HAP-1 (cell line): ENCODE results near the gene TSPEAR.

Experiments used
- DNase-seq, 2 experiments: peaks; one replicate each; pipeline ENCODE4 v3.0.0-alpha.2; 2016 to 2020; ENCODE audit warnings: low spot score in 2 of 2
- H3K27me3 ChIP-seq: fragments of 250-450 bp; sonication (Bioruptor Pico); 2 replicates; pipeline ENCODE4 v1.5.1; 2020; ENCODE audit warnings: low read depth, mild to moderate bottlenecking, moderate library complexity
- H3K36me3 ChIP-seq: fragments of 250-450 bp; sonication (Bioruptor Pico); replicated peaks from 2 replicates; pipeline ENCODE4 v1.5.1; 2020; ENCODE audit warnings: mild to moderate bottlenecking
- H3K4me1 ChIP-seq: fragments of 250-450 bp; sonication (Bioruptor Pico); 2 replicates; pipeline ENCODE4 v1.5.1; 2020; ENCODE audit warnings: mild to moderate bottlenecking
- H3K4me3 ChIP-seq: fragments of 250-450 bp; sonication (Bioruptor Pico); 2 replicates; pipeline ENCODE4 v1.5.1; 2020; ENCODE audit warnings: mild to moderate bottlenecking, moderate library complexity
- H3K9me3 ChIP-seq: fragments of 250-450 bp; sonication (Bioruptor Pico); 2 replicates; pipeline ENCODE4 v1.5.1; 2020; ENCODE audit warnings: mild to moderate bottlenecking, moderate library complexity
- in situ Hi-C: fragments of 300-500 bp; cut with MboI; formaldehyde crosslinking; loops from 3 replicates; pipeline ENCODE4 v1.14.3; 2020; ENCODE audit warnings: low sequenced_read_pairs, inconsistent platforms, mixed read lengths

TSPEAR gene

GRCh38 chr21:44499211-44499560 is 212.2 kb downstream of the TSPEAR start:
- Histone ChIP-seq H3K9me3 (no peaks in the 10 kb centered on the region), H3K4me3 (no peak overlapping the region), H3K27me3 (peaks cover 7% of the 10 kb centered on the region), H3K4me1 (no peaks in the 10 kb centered on the region), H3K36me3 (no peaks in the 10 kb centered on the region)
- in situ Hi-C loops = no loop called here
- no peak for DNase-seq

GRCh38 chr21:44498280-44499210 is 212.8 kb downstream of the TSPEAR start:
- Histone ChIP-seq H3K36me3 (no peaks in the 10 kb centered on the region), H3K27me3 (peaks cover 7% of the 10 kb centered on the region), H3K4me3 (no peak overlapping the region), H3K4me1 (no peaks in the 10 kb centered on the region), H3K9me3 (no peaks in the 10 kb centered on the region)
- DNase-seq = no peak
- in situ Hi-C loops = no loop called here

GRCh38 chr21:44497703-44498126 is 213.7 kb downstream of the TSPEAR start:
- peaks cover 7% of the 10 kb centered on the region for H3K27me3 ChIP-seq
- H3K9me3 ChIP-seq = peaks cover 5% of the 10 kb centered on the region; the same call in 1 of the 2 replicates
- H3K4me1 ChIP-seq = no peaks in the 10 kb centered on the region
- H3K36me3 ChIP-seq = no peaks in the 10 kb centered on the region
- in situ Hi-C loops = no loop called here
- no peak overlapping the region for H3K4me3 ChIP-seq
- DNase-seq = no peak

GRCh38 chr21:44496564-44497550 is 214.5 kb downstream of the TSPEAR start:
- Histone ChIP-seq H3K36me3 (no peaks in the 10 kb centered on the region), H3K4me3 (no peak overlapping the region), H3K27me3 (peaks cover 7% of the 10 kb centered on the region), H3K9me3 (peaks cover 8% of the 10 kb centered on the region; the same call in 1 of the 2 replicates), H3K4me1 (no peaks in the 10 kb centered on the region)
- no peak for DNase-seq
- in situ Hi-C loops = no loop called here

- in situ Hi-C loops = no loop called here
- Histone ChIP-seq H3K27me3 (peaks cover 7% of the 10 kb centered on the region), H3K36me3 (no peaks in the 10 kb centered on the region), H3K9me3 (peaks cover 8% of the 10 kb centered on the region; the same call in 1 of the 2 replicates), H3K4me3 (no peak overlapping the region), H3K4me1 (no peaks in the 10 kb centered on the region)
- no peak for DNase-seq
These were observed 215.5 kb downstream of the TSPEAR start for GRCh38 chr21:44495611-44496563.

- peaks cover 8% of the 10 kb centered on the region; the same call in 1 of the 2 replicates for H3K9me3 ChIP-seq
- no peak for DNase-seq
- H3K4me1 ChIP-seq = no peaks in the 10 kb centered on the region
- peaks cover 2% of the 10 kb centered on the region for H3K27me3 ChIP-seq
- in situ Hi-C loops = no loop called here
- no peaks in the 10 kb centered on the region for H3K36me3 ChIP-seq
- H3K4me3 ChIP-seq = no peak overlapping the region
These were observed 216.4 kb downstream of the TSPEAR start for GRCh38 chr21:44494956-44495355.

GRCh38 chr21:44494418-44494817 is 217.0 kb downstream of the TSPEAR start:
- DNase-seq = no peak
- Histone ChIP-seq H3K4me3 (no peak overlapping the region), H3K4me1 (no peaks in the 10 kb centered on the region), H3K9me3 (peaks cover 8% of the 10 kb centered on the region; the same call in 1 of the 2 replicates), H3K36me3 (no peaks in the 10 kb centered on the region), H3K27me3 (peaks cover 2% of the 10 kb centered on the region)
- in situ Hi-C loops = no loop called here

GRCh38 chr21:44492567-44493385 is 218.6 kb downstream of the TSPEAR start:
- H3K4me3 ChIP-seq = no peak overlapping the region
- H3K36me3 ChIP-seq = no peaks in the 10 kb centered on the region
- no peaks in the 10 kb centered on the region; the same call in 1 of the 2 replicates for H3K27me3 ChIP-seq
- peaks cover 8% of the 10 kb centered on the region; the same call in 1 of the 2 replicates for H3K9me3 ChIP-seq
- no peaks in the 10 kb centered on the region for H3K4me1 ChIP-seq
- in situ Hi-C loops = no loop called here
- DNase-seq = no peak

GRCh38 chr21:44490816-44491215 is 220.6 kb downstream of the TSPEAR start:
- in situ Hi-C loops = no loop called here
- Histone ChIP-seq H3K27me3 (no peaks in the 10 kb centered on the region), H3K36me3 (no peaks in the 10 kb centered on the region), H3K9me3 (peaks cover 8% of the 10 kb centered on the region; the same call in 1 of the 2 replicates), H3K4me1 (no peaks in the 10 kb centered on the region), H3K4me3 (no peak overlapping the region)
- DNase-seq = no peak

- no peak for DNase-seq
- H3K27me3 ChIP-seq = no peaks in the 10 kb centered on the region
- H3K36me3 ChIP-seq = no peaks in the 10 kb centered on the region
- H3K4me3 ChIP-seq = no peak overlapping the region
- H3K9me3 ChIP-seq = peaks cover 8% of the 10 kb centered on the region; the same call in 1 of the 2 replicates
- no peaks in the 10 kb centered on the region for H3K4me1 ChIP-seq
- in situ Hi-C loops = no loop called here
These were observed 221.0 kb downstream of the TSPEAR start for GRCh38 chr21:44490405-44490804.

- Histone ChIP-seq H3K36me3 (no peaks in the 10 kb centered on the region), H3K9me3 (peaks cover 8% of the 10 kb centered on the region; the same call in 1 of the 2 replicates), H3K4me1 (no peaks in the 10 kb centered on the region), H3K4me3 (no peak overlapping the region), H3K27me3 (no peaks in the 10 kb centered on the region)
- in situ Hi-C loops = no loop called here
- DNase-seq = no peak
These were observed 221.4 kb downstream of the TSPEAR start for GRCh38 chr21:44489962-44490361.

- in situ Hi-C loops = no loop called here
- Histone ChIP-seq H3K4me1 (no peaks in the 10 kb centered on the region), H3K27me3 (no peaks in the 10 kb centered on the region), H3K4me3 (no peak overlapping the region), H3K36me3 (no peaks in the 10 kb centered on the region), H3K9me3 (peaks cover 2% of the 10 kb centered on the region; the same call in 1 of the 2 replicates)
- DNase-seq = peak; percentile 25 to 70
These were observed 223.5 kb downstream of the TSPEAR start for GRCh38 chr21:44487831-44488230.
